GM12873 (cell line): ENCODE measurements around the gene PTPRCAP.

Experiments
- TF ChIP-seq, protein P1 (sequence below): IDR thresholded peaks from 2 replicates; pipeline ENCODE4 v1.5.1; 2012; ENCODE audit warnings: low read depth, mild to moderate bottlenecking, moderate library complexity, low read length, control low read depth; ENCODE audit not compliant: insufficient read depth; ENCODE audit errors: missing control alignments

Gene PTPRCAP

DNA sequence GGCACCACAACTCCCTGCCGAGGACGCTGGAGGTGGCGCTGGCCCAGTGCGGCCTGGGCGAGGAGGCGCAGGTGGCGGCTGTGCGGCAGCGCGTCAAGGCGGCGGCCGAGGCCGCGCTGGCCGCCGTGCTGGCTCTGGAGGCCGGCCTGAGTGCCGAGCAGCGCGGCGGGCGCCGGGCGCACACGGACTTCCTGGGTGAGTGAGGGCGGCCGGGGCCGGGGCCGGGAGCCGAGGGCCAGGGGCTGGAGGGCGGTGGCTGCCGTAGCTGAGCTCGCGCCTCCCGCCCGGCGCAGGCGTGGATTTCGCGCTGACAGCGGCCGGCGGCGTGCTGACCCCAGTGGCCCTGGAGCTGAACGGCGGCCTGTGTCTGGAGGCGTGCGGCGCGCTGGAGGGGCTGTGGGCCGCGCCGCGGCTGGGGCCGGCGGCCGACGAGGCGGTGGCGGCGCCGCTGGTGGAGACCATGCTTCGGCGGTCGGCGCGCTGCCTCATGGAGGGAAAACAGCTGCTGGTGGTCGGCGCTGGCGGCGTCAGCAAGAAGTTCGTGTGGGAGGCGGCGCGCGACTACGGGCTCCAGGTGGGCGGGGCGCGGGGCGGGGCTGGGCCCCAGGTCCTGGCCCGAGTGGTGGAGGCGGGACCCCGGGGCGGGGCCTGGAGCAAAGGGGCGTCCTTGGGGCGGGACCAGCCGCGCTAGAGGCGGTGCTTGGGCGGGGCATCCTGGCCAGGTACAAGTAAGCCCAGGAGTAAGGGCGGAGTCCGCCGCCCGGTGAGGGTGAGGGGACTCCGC is 16.6 kb downstream of the PTPRCAP start:
- TF ChIP-seq, protein P1, sequence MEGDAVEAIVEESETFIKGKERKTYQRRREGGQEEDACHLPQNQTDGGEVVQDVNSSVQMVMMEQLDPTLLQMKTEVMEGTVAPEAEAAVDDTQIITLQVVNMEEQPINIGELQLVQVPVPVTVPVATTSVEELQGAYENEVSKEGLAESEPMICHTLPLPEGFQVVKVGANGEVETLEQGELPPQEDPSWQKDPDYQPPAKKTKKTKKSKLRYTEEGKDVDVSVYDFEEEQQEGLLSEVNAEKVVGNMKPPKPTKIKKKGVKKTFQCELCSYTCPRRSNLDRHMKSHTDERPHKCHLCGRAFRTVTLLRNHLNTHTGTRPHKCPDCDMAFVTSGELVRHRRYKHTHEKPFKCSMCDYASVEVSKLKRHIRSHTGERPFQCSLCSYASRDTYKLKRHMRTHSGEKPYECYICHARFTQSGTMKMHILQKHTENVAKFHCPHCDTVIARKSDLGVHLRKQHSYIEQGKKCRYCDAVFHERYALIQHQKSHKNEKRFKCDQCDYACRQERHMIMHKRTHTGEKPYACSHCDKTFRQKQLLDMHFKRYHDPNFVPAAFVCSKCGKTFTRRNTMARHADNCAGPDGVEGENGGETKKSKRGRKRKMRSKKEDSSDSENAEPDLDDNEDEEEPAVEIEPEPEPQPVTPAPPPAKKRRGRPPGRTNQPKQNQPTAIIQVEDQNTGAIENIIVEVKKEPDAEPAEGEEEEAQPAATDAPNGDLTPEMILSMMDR, result no peak

DNA sequence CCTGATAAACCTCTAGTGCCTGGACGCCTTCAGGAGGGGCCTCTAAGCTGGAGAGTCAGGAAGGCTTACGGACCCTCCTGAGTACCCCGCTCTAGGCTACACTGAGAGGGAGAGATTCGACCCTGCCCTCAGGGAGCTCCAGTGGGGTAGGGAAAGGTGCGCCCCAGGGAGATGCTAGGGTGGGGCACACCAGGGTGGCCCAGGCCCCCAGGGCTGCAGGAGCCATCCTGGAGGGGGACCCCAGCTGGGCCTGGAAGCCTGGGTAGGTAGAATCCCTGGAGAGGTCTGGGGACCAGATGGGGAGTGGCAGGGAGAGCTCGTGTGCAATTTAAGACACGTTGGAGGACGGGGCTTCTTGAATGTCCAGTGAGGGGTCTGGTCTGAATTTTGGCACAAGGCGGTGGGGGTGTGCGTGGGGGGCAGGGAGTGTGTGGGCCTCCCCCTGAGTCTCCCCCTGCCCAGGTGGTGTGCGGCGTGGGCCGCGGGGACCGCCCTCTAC is 17.3 kb downstream of the PTPRCAP start:
- TF ChIP-seq, protein P1, result no peak

DNA sequence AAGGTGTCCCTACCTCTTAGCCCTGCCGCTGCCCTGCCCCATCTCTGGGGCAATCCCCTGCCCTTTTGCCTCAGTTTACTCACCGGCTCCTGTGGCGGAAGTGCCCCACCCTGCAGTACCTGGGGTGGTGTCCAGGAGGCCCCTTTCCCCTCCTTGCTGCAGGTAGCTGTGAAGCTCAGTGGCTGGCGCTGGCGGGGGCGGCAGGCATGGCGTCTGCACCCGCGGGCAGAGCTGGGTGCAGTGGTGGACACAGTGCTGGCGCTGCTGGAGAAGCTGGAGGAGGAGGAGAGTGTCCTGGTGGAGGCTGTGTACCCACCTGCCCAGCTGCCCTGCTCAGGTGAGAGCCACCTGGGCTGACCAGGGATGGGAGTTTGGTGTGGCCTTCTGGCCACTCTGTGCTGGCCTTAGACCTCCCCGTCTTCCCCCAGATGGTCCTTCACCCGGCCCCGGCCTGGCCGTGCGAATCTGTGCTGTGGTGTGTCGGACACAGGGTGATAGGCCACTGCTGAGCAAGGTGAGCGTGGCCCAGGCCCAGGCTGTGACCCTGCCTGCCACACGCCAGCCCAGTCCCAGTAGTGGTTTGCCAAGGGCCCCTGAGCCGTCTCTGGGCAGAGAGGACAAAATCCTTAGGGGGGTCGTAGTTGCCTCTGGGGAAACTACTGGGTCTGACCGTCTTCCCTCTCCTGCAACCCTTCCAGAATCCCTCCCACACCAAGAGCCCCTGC is 18.0 kb downstream of the PTPRCAP start:
- TF ChIP-seq, protein P1, result no peak

DNA sequence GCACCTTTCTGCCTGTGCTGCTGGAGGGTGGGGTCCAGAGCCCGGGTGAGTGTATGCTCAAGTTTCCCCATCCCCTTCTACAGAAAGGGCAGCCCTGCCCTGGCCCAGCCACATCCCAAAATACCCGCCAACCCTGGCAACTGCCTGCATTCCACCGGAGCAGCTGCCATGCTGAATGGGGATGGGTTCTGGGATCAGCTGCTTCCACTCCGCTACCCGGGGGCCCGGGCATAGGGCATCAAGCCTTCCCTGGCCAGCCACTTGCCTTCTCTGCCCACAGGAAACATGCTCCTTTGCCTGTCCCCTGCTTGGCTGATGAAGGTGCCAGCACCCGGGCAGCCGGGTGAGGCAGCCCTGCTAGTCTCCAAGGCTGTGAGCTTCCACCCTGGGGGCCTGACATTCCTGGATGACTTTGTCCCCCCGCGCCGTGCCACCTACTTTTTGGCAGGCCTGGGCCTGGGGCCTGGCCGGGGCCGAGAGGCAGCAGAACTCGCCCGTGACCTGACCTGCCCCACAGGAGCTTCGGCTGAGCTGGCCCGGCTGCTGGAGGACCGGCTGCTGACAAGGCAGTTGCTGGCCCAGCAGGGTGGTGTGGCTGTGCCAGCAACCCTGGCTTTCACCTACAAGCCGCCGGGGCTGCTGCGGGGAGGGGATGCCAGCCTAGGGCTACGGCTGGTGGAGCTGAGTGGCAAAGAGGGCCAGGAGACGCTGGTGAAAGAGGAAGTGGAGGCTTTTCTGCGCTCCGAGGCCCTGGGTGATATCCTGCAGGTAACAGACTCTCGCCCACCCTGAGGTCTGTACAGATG is 18.8 kb downstream of the PTPRCAP start:
- TF ChIP-seq, protein P1, result no peak

DNA sequence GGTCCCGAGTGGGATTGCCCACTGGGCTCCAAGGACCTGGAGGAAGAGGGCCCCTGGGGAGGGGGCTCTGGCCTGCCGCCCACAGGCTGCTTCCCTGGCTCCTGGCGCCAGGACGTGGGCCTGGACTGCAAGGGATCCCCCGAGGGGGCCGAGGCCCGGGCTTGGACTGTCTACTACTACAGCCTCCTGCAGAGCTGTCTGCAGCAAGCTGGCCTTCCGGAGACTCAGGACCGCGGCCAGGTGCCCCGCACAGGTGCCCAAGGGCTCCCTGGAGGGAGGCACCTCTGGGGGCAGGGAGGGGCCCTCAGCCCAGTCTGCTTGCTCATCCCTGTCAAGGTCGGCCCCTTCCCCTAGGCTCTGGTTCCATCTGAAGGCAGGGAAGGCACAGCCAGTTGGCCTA is 20.1 kb downstream of the PTPRCAP start:
- TF ChIP-seq, protein P1, result no peak

DNA sequence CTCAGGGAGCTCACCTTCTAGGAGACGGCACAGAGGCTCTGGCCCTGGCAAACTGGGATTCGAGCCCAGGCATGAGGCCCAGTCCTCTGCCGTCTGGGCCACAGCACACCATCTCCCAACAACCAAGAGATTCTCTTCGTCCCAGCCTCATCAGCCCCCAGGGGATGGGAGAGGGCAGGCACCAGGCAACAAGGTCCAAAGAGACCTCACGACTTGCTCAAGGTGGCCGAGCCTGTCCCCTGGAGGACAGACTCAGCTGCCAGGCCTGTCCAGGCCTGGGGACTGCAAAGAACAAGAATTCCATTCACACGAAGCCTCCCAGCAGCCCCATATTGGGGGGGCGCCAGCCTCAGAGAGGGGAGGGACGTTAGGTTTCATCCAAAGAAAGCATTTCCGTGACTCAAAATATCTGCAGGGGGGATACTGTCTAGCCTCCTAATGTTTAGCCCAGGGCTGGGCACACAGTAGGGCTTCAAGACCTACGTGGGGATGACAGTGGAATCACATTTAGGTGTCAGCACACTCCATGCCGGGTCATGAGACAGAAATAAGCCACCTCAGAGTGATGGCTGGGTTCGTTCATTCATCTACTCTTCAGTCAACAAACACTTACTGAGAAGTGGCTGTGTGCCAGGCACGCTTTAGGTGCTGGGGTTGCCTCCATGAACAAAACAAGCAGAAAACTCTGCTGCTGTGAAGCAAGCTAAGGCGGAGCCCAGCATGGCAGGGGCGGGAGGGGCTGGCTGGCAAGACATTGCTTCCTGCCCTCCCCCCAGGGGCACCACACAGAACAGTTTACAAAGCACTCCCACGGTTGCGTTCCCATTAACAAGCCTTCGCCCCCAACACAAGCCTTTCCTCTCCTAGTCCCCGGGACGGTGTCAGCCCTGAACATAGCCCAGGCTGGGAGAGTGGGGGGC is 20.8 kb downstream of the PTPRCAP start:
- TF ChIP-seq, protein P1, result no peak
